Neural cell (in vitro differentiated cells): Measurements from ENCODE around the gene DAPP1. TPM values are rescaled to one million over a fixed set of nuclear protein-coding genes. Genes with fewer than 3 reads are reported as not detected.

ENCODE experiments used
- H2AFZ ChIP-seq: fragments of 200-600, 300-800 bp; sonication (generic), shearing (Covaris generic); 2 replicates; pipeline ENCODE4 v1.6.0; 2014; ENCODE audit warnings: low read depth, mild to moderate bottlenecking, antibody characterized with exemption, low read length, moderate library complexity
- H3F3A ChIP-seq: fragments of 200-600 bp; shearing (Covaris generic); 2 replicates; pipeline ENCODE4 v1.6.1; 2016; ENCODE audit warnings: mild to moderate bottlenecking, moderate library complexity, mixed read lengths, antibody characterized with exemption, low read length; ENCODE audit not compliant: insufficient read depth, poor library complexity, severe bottlenecking
- H3K27ac ChIP-seq: fragments of 200-600, 300-800 bp; sonication (generic), shearing (Covaris generic); 2 replicates; pipeline ENCODE4 v1.5.1; 2014; ENCODE audit warnings: mild to moderate bottlenecking, low read length, moderate library complexity
- H3K27me3 ChIP-seq: fragments of 300-800, 200-600 bp; sonication (generic), shearing (Covaris generic); 2 replicates; pipeline ENCODE4 v1.6.0; 2014; ENCODE audit warnings: mild to moderate bottlenecking, low read depth, low read length, moderate library complexity; ENCODE audit not compliant: insufficient read depth
- H3K36me3 ChIP-seq: fragments of 300-800, 200-600 bp; sonication (generic), shearing (Covaris generic); 2 replicates; pipeline ENCODE4 v1.5.1; 2014; ENCODE audit warnings: mild to moderate bottlenecking, antibody characterized with exemption, low read length, moderate library complexity; ENCODE audit not compliant: insufficient read depth
- H3K4me2 ChIP-seq: fragments of 300-800, 200-600 bp; sonication (generic), shearing (Covaris generic); 2 replicates; pipeline ENCODE4 v1.6.0; 2014; ENCODE audit warnings: mild to moderate bottlenecking, low read length
- H3K4me3 ChIP-seq: fragments of 300-800, 200-600 bp; sonication (generic), shearing (Covaris generic); 2 replicates; pipeline ENCODE4 v1.5.1; 2014; ENCODE audit warnings: mild to moderate bottlenecking, low read length, moderate library complexity
- H3K79me2 ChIP-seq: fragments of 200-600 bp; shearing (Covaris generic); replicated peaks from 2 replicates; pipeline ENCODE4 v1.6.0; 2014; ENCODE audit warnings: mild to moderate bottlenecking, low read length, moderate library complexity; ENCODE audit not compliant: insufficient read depth
- H3K9ac ChIP-seq: fragments of 300-800, 200-600 bp; sonication (generic), shearing (Covaris generic); 2 replicates; pipeline ENCODE4 v1.6.1; 2016; ENCODE audit warnings: mild to moderate bottlenecking, low read length, mixed read lengths
- H3K9me2 ChIP-seq: fragments of 200-600 bp; shearing (Covaris generic); 2 replicates; pipeline ENCODE4 v1.6.1; 2016; ENCODE audit warnings: mild to moderate bottlenecking, low read length, mixed read lengths; ENCODE audit not compliant: insufficient read depth
- H3K9me3 ChIP-seq: fragments of 200-600, 300-800 bp; sonication (generic), shearing (Covaris generic); 2 replicates; pipeline ENCODE4 v1.6.1; 2016; ENCODE audit warnings: mild to moderate bottlenecking, mixed run types, low read length, moderate library complexity, mixed read lengths
- H4K20me1 ChIP-seq: fragments of 200-600 bp; shearing (Covaris generic); 2 replicates; pipeline ENCODE4 v1.6.1; 2016; ENCODE audit warnings: mild to moderate bottlenecking, mixed run types; ENCODE audit not compliant: insufficient read depth
- EP300 ChIP-seq: fragments of 450-650 bp; conservative IDR thresholded peaks from 2 replicates; pipeline ENCODE4 v1.6.1; 2014; ENCODE audit warnings: antibody characterized with exemption, mild to moderate bottlenecking, moderate library complexity; ENCODE audit not compliant: poor library complexity, severe bottlenecking
- EZH2 ChIP-seq: fragments of 200-600, 300-800 bp; shearing (Covaris generic), sonication (generic); IDR thresholded peaks from 2 replicates; pipeline ENCODE4 v1.6.1; 2014; ENCODE audit warnings: antibody characterized with exemption, low read length, borderline replicate concordance, mild to moderate bottlenecking; ENCODE audit not compliant: insufficient read depth, poor library complexity, severe bottlenecking
- MXI1 ChIP-seq: fragments of 450-650 bp; conservative IDR thresholded peaks from 2 replicates; pipeline ENCODE4 v1.6.1; 2014; ENCODE audit warnings: antibody characterized with exemption, mild to moderate bottlenecking; ENCODE audit not compliant: poor library complexity, severe bottlenecking
- POLR2AphosphoS5 ChIP-seq: IDR thresholded peaks from 2 replicates; pipeline ENCODE4 v1.6.1; 2012
- RAD21 ChIP-seq: fragments of 450-650 bp; conservative IDR thresholded peaks from 2 replicates; pipeline ENCODE4 v1.6.1; 2014; ENCODE audit warnings: antibody characterized with exemption, mild to moderate bottlenecking, moderate library complexity
- SMC3 ChIP-seq: fragments of 450-650 bp; conservative IDR thresholded peaks from 2 replicates; pipeline ENCODE4 v1.6.1; 2014; ENCODE audit warnings: antibody characterized with exemption, mild to moderate bottlenecking, moderate library complexity; ENCODE audit not compliant: poor library complexity
- TAF1 ChIP-seq: IDR thresholded peaks from 2 replicates; pipeline ENCODE4 v1.6.1; 2012; ENCODE audit warnings: low read depth
- polyA plus RNA-seq: library from polyadenylated mRNA; depleted of rRNA; stranded (reverse); fragments of >200 nt; gene quantifications from 2 replicates; pipeline ENCODE4 v1.2.3, GENCODE V29; 2014
- TF ChIP-seq, protein P1 (sequence below): fragments of 450-650 bp; IDR thresholded peaks from 2 replicates; pipeline ENCODE4 v1.5.1; 2014; ENCODE audit warnings: antibody characterized with exemption, mild to moderate bottlenecking, moderate library complexity; ENCODE audit not compliant: poor library complexity, severe bottlenecking
- TF ChIP-seq, protein P2 (sequence below): IDR thresholded peaks from 2 replicates; pipeline ENCODE4 v1.6.1; 2012; ENCODE audit warnings: borderline replicate concordance

Gene DAPP1
- polyA plus RNA-seq, 1 donor from 2014 or later = not detected

DNA sequence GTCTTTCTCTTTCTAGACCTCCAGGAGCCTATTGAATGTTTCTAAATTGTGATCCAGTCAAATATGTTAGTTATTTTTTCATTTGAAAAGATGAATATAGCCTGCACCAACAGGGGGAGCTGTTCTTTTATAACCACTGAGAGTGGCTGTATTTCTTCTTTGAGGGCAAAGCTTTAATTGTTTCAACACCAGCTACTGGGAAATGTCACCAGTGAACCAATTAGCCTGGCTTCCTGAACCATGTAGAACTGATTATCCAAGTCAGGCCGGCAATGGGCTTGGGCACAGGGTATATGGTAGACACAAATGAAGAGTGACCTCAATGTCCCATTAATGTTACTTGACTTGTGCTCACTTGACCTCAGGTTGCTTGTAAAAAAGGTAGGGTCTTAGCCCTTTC lies 4.8 kb upstream of the DAPP1 start:
- no peak overlapping the region for H3K9ac ChIP-seq
- no peak overlapping the region for H2AFZ ChIP-seq
- no peaks in the 10 kb centered on the region for H3K9me3 ChIP-seq
- no peaks in the 10 kb centered on the region for H3K27me3 ChIP-seq
- no peak overlapping the region for H3K4me3 ChIP-seq
- H3F3A ChIP-seq = no peaks in the 10 kb centered on the region
- H3K36me3 ChIP-seq = no peaks in the 10 kb centered on the region
- no peak overlapping the region for H3K4me2 ChIP-seq
- TF ChIP-seq, protein P1, sequence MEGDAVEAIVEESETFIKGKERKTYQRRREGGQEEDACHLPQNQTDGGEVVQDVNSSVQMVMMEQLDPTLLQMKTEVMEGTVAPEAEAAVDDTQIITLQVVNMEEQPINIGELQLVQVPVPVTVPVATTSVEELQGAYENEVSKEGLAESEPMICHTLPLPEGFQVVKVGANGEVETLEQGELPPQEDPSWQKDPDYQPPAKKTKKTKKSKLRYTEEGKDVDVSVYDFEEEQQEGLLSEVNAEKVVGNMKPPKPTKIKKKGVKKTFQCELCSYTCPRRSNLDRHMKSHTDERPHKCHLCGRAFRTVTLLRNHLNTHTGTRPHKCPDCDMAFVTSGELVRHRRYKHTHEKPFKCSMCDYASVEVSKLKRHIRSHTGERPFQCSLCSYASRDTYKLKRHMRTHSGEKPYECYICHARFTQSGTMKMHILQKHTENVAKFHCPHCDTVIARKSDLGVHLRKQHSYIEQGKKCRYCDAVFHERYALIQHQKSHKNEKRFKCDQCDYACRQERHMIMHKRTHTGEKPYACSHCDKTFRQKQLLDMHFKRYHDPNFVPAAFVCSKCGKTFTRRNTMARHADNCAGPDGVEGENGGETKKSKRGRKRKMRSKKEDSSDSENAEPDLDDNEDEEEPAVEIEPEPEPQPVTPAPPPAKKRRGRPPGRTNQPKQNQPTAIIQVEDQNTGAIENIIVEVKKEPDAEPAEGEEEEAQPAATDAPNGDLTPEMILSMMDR = no peak
- TF ChIP-seq TAF1 (no peak), SMC3 (no peak), MXI1 (no peak), EP300 (no peak), POLR2AphosphoS5 (no peak), RAD21 (no peak), EZH2 (no peak)
- TF ChIP-seq, protein P2, sequence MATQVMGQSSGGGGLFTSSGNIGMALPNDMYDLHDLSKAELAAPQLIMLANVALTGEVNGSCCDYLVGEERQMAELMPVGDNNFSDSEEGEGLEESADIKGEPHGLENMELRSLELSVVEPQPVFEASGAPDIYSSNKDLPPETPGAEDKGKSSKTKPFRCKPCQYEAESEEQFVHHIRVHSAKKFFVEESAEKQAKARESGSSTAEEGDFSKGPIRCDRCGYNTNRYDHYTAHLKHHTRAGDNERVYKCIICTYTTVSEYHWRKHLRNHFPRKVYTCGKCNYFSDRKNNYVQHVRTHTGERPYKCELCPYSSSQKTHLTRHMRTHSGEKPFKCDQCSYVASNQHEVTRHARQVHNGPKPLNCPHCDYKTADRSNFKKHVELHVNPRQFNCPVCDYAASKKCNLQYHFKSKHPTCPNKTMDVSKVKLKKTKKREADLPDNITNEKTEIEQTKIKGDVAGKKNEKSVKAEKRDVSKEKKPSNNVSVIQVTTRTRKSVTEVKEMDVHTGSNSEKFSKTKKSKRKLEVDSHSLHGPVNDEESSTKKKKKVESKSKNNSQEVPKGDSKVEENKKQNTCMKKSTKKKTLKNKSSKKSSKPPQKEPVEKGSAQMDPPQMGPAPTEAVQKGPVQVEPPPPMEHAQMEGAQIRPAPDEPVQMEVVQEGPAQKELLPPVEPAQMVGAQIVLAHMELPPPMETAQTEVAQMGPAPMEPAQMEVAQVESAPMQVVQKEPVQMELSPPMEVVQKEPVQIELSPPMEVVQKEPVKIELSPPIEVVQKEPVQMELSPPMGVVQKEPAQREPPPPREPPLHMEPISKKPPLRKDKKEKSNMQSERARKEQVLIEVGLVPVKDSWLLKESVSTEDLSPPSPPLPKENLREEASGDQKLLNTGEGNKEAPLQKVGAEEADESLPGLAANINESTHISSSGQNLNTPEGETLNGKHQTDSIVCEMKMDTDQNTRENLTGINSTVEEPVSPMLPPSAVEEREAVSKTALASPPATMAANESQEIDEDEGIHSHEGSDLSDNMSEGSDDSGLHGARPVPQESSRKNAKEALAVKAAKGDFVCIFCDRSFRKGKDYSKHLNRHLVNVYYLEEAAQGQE = no peak
- no peaks in the 10 kb centered on the region for H3K9me2 ChIP-seq
- H3K79me2 ChIP-seq = no peaks in the 10 kb centered on the region
- no peaks in the 10 kb centered on the region for H4K20me1 ChIP-seq
- no peak overlapping the region for H3K27ac ChIP-seq

DNA sequence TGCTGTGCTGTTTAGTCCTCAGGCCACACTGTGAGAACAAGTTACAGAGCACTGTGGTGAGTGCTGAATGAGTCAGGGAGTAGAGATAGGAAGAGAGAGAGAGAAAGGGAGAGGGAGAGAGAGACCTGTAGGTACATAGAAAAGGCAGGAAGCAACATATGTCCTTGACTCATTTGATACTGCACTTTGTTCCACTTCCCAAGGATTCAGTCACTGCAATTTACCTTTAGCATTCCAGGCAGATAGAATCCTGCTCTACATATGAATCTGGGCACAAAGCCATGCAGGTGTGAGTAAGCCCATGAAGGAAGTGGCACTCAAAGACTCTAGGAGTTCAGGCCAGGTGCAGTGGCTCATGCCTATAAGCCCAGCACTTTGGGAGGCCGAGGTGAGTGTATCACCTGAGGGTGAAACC lies 1.0 kb upstream of the DAPP1 start:
- no peak overlapping the region for H3K4me2 ChIP-seq
- H3K27ac ChIP-seq = no peak overlapping the region
- no peaks in the 10 kb centered on the region for H4K20me1 ChIP-seq
- no peak overlapping the region for H3K9ac ChIP-seq
- H3K27me3 ChIP-seq = no peaks in the 10 kb centered on the region
- H3K9me3 ChIP-seq = no peaks in the 10 kb centered on the region
- H3K79me2 ChIP-seq = no peaks in the 10 kb centered on the region
- H3K36me3 ChIP-seq = no peaks in the 10 kb centered on the region
- H3K9me2 ChIP-seq = no peaks in the 10 kb centered on the region
- no peak overlapping the region for H2AFZ ChIP-seq
- TF ChIP-seq TAF1 (no peak), EP300 (no peak), POLR2AphosphoS5 (no peak)
- H3F3A ChIP-seq = no peaks in the 10 kb centered on the region
- H3K4me3 ChIP-seq = no peak overlapping the region
